PC-9 (cell line): ENCODE data around the gene KIFAP3. TPM values are rescaled to one million over a fixed set of nuclear protein-coding genes. Genes with fewer than 3 reads are reported as not detected.
"Not testable (repeated sequence)": the region's sequence is repeated elsewhere in the genome, so short reads cannot be mapped to it uniquely, and the experiment has no call there.

Experiments used
- BruUV-seq: library from RNA; stranded (reverse); fragments of 400-500 nt; replicated peaks from 2 replicates; lab custom pipeline; 2021; lab: Mats Ljungman, UMichigan
- CTCF ChIA-PET: fragments of 300-600 bp; sonication (Branson Sonifier 250); formaldehyde crosslinking; loops from one replicate; lab custom pipeline; 2022; ENCODE audit warnings: antibody characterized with exemption; lab: Charles Lee
- POLR2A ChIA-PET: fragments of 300-600 bp; sonication (Branson Sonifier 250); formaldehyde crosslinking; loops from one replicate; lab custom pipeline; 2022; ENCODE audit warnings: antibody characterized with exemption; ENCODE audit not compliant: unreplicated experiment; lab: Charles Lee
- DNase-seq, 2 experiments: peaks; one replicate each; pipeline versions ENCODE4 v3.0.0 to v3.0.0-alpha.2; 2015 to 2022; ENCODE audit warnings: mixed read lengths in 1 of 2
- H2AFZ ChIP-seq: fragments of 200-600 bp; sonication (generic); 2 replicates; pipeline ENCODE4 v1.8.1; 2017; ENCODE audit warnings: antibody characterized with exemption
- H3F3A ChIP-seq: fragments of 200-600 bp; sonication (generic); 2 replicates; pipeline ENCODE4 v1.8.1; 2017; ENCODE audit warnings: antibody characterized with exemption, mild to moderate bottlenecking, low read depth; ENCODE audit not compliant: insufficient read depth
- H3K27ac ChIP-seq: fragments of 200-600 bp; sonication (generic); 2 replicates; pipeline ENCODE4 v1.6.1; 2016; ENCODE audit warnings: mixed run types
- H3K27me3 ChIP-seq: fragments of 200-600 bp; sonication (generic); 2 replicates; pipeline ENCODE4 v1.6.1; 2016; ENCODE audit warnings: low read depth, mixed run types; ENCODE audit not compliant: insufficient read depth
- H3K36me3 ChIP-seq: fragments of 200-600 bp; sonication (generic); 2 replicates; pipeline ENCODE4 v1.6.1; 2016; ENCODE audit warnings: low read depth, mixed run types
- H3K4me1 ChIP-seq: fragments of 200-600 bp; sonication (generic); replicated peaks from 2 replicates; pipeline ENCODE4 v1.6.1; 2016; ENCODE audit warnings: mixed run types; ENCODE audit not compliant: insufficient read depth
- H3K4me2 ChIP-seq: fragments of 200-600 bp; sonication (generic); 2 replicates; pipeline ENCODE4 v1.6.1; 2017; ENCODE audit warnings: mixed run types
- H3K4me3 ChIP-seq: fragments of 200-600 bp; sonication (generic); 2 replicates; pipeline ENCODE4 v1.6.1; 2016; ENCODE audit warnings: mixed run types
- H3K79me2 ChIP-seq: fragments of 200-600 bp; sonication (generic); 2 replicates; pipeline ENCODE4 v1.6.1; 2017; ENCODE audit warnings: low read depth, mixed run types
- H3K9me2 ChIP-seq: fragments of 200-600 bp; sonication (generic); 2 replicates; pipeline ENCODE4 v1.8.1; 2017; ENCODE audit warnings: mild to moderate bottlenecking; ENCODE audit not compliant: insufficient read depth
- H3K9me3 ChIP-seq: fragments of 200-600 bp; sonication (generic); 2 replicates; pipeline ENCODE4 v1.8.1; 2016; ENCODE audit warnings: low read depth; ENCODE audit not compliant: insufficient read depth
- H4K20me1 ChIP-seq: fragments of 200-600 bp; sonication (generic); 2 replicates; pipeline ENCODE4 v1.8.1; 2017; ENCODE audit not compliant: insufficient read depth
- EZH2 ChIP-seq: fragments of 200-600 bp; sonication (generic); IDR thresholded peaks from 2 replicates; pipeline ENCODE4 v1.8.0; 2017; ENCODE audit warnings: antibody characterized with exemption, low read depth
- intact Hi-C: fragments of 100-400 bp; cut with micrococcal nuclease; formaldehyde crosslinking; loops from one replicate; pipeline ENCODE4 v1.10.0; 2022; ENCODE audit not compliant: unreplicated experiment
- total RNA-seq: library from RNA; stranded (reverse); gene quantifications from 2 replicates; pipeline ENCODE4 v1.2.3, GENCODE V29; 2021
- TF ChIP-seq, protein P1 (sequence below): fragments of 200-600 bp; sonication (generic); conservative IDR thresholded peaks from 2 replicates; pipeline ENCODE4 v1.6.1; 2017; ENCODE audit warnings: mixed run types, antibody characterized with exemption, mild to moderate bottlenecking, moderate library complexity

Gene KIFAP3
- total RNA-seq, 1 experiment from 2014 or later, result 9.7 TPM

DNA sequence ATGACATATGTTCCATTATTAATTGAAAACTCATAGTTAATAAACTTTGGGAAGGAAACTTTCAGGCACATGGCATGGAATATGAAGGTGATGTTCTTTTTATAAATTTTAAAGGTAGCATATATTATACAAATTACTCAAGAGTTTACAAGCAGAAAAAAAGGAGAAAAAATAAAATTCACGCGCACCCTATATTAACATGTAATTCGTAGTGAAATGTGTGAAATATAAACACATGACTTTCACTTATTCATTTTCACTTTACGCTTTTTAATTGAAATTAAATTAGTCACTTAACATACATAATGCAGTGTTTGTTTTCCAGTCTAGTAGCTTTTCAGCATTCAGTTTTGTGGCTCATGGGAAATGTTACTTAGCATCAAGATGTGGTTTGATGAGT, 153.4 kb downstream of the KIFAP3 start:
- CTCF ChIA-PET, result no interaction called here
- H4K20me1 ChIP-seq, result no peaks in the 10 kb centered on the region
- no peaks in the 10 kb centered on the region for H3K9me2 ChIP-seq
- H3K27ac ChIP-seq, result no peak overlapping the region
- peaks cover 8% of the 10 kb centered on the region for H3K4me1 ChIP-seq
- H2AFZ ChIP-seq, result no peak overlapping the region
- intact Hi-C loops, result loop anchor here (10.0 kb wide), 1 partner anchor 844 kb away; no protein-coding TSS in a partner anchor
- no peaks in the 10 kb centered on the region for H3K27me3 ChIP-seq
- H3K4me3 ChIP-seq, result no peak overlapping the region
- H3K9me3 ChIP-seq, result no peaks in the 10 kb centered on the region
- no TSS peak for BruUV-seq
- POLR2A ChIA-PET, result no interaction called here
- peaks cover 3% of the 10 kb centered on the region; the same call in 1 of the 2 replicates for H3F3A ChIP-seq
- H3K36me3 ChIP-seq, result no peaks in the 10 kb centered on the region
- H3K79me2 ChIP-seq, result no peaks in the 10 kb centered on the region
- TF ChIP-seq, protein P1, sequence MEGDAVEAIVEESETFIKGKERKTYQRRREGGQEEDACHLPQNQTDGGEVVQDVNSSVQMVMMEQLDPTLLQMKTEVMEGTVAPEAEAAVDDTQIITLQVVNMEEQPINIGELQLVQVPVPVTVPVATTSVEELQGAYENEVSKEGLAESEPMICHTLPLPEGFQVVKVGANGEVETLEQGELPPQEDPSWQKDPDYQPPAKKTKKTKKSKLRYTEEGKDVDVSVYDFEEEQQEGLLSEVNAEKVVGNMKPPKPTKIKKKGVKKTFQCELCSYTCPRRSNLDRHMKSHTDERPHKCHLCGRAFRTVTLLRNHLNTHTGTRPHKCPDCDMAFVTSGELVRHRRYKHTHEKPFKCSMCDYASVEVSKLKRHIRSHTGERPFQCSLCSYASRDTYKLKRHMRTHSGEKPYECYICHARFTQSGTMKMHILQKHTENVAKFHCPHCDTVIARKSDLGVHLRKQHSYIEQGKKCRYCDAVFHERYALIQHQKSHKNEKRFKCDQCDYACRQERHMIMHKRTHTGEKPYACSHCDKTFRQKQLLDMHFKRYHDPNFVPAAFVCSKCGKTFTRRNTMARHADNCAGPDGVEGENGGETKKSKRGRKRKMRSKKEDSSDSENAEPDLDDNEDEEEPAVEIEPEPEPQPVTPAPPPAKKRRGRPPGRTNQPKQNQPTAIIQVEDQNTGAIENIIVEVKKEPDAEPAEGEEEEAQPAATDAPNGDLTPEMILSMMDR, result no peak
- TF ChIP-seq EZH2, result no peak
- no peak for DNase-seq
- no peak overlapping the region for H3K4me2 ChIP-seq

DNA sequence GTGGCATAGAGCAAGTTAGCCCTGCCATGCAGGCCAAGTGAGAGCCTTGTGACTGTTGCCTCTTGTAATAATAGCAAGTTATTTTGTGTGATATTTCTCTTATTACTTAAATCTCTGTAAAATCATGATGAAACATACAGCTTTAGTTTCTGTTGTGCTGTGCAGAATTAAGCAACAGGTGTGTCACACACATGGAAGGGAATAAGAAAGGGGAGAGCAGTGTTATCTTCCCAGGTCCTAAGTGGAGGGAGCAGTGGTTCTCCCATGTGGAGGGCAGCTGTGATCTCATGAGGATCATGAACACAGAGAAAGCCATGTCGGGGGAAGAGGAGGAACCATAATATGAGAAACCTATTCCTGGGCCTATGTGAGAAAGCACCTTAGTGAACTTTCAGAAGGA, 155.6 kb downstream of the KIFAP3 start:
- no TSS peak for BruUV-seq
- CTCF ChIA-PET, result no interaction called here
- Histone ChIP-seq H3K27ac (no peak overlapping the region), H3K27me3 (no peaks in the 10 kb centered on the region), H3K4me3 (no peak overlapping the region), H3K79me2 (no peaks in the 10 kb centered on the region), H3K9me2 (no peaks in the 10 kb centered on the region), H3K36me3 (no peaks in the 10 kb centered on the region), H4K20me1 (no peaks in the 10 kb centered on the region), H3K4me2 (no peak overlapping the region), H2AFZ (no peak overlapping the region), H3K9me3 (no peaks in the 10 kb centered on the region), H3K4me1 (peaks cover 9% of the 10 kb centered on the region; the same call in 1 of the 2 replicates), H3F3A (no peaks in the 10 kb centered on the region)
- no peak for DNase-seq
- intact Hi-C loops, result no loop called here
- TF ChIP-seq, protein P1, result no peak
- no peak for TF ChIP-seq EZH2
- POLR2A ChIA-PET, result no interaction called here

DNA sequence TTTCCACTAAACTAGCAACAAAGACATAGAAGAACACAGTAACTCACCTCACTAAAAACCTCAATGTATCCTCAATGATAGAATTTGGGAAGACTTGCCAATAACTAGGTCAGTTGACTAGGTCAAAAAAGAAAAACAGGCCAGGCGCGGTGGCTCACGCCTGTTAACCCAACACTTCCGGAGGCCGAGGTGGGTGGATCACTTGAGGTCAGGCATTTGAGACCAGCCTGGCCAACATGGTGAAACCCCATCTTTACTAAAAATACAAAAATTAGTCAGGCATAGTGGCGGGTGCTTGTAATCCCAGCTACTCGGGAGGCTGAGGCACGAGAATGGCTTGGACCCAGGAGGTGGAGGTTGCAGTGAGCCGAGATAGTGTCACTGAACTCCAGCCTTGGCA, 156.3 kb downstream of the KIFAP3 start:
- BruUV-seq, intact Hi-C loops: not testable (repeated sequence)

DNA sequence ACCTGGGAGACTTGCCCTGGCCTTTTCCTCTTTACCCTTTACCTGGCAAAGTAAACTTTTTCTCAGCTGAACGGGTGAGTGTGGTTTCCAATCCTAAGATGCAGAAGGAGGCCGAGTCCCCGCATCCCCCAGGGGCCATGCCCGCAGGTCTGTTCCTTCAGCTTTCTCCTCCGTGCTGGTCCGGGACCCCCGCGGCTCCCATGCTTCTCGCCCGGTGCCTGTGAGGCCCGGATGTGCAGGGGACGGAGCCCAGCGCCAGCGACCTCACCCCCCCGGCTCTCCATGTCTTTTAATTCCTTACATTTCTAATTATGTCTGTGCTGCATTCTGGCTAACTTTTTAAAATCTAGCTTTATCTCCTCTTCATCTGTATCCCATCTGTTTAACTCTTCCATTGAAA, 159.3 kb downstream of the KIFAP3 start:
- no peak for DNase-seq
- Histone ChIP-seq H3K9me2 (no peaks in the 10 kb centered on the region), H3K36me3 (no peaks in the 10 kb centered on the region), H3K27me3 (no peaks in the 10 kb centered on the region), H3K27ac (no peak overlapping the region), H3K4me3 (no peak overlapping the region), H2AFZ (no peak overlapping the region), H3K9me3 (no peaks in the 10 kb centered on the region), H3K4me2 (no peak overlapping the region), H3K79me2 (no peaks in the 10 kb centered on the region), H4K20me1 (no peaks in the 10 kb centered on the region), H3K4me1 (peaks cover 9% of the 10 kb centered on the region; the same call in 1 of the 2 replicates), H3F3A (no peaks in the 10 kb centered on the region)
- POLR2A ChIA-PET, result interaction anchor here (0.7 kb wide), 1 partner anchor 1307 kb away, joined by 8 read pairs; no protein-coding TSS in a partner anchor
- CTCF ChIA-PET, result no interaction called here
- intact Hi-C loops, result no loop called here
- no TSS peak for BruUV-seq
- TF ChIP-seq EZH2, result no peak
- TF ChIP-seq, protein P1, result no peak

More for the DNA sequence above, 156.3 kb downstream of the KIFAP3 start:
- H3K36me3 ChIP-seq, H3K27ac ChIP-seq, H3K4me2 ChIP-seq, H3K4me3 ChIP-seq, H3K9me2 ChIP-seq, DNase-seq, H3K27me3 ChIP-seq, H2AFZ ChIP-seq, H4K20me1 ChIP-seq, CTCF ChIA-PET, H3F3A ChIP-seq, H3K4me1 ChIP-seq, POLR2A ChIA-PET, H3K9me3 ChIP-seq, H3K79me2 ChIP-seq: not testable (repeated sequence)
